Neural cell (in vitro differentiated cells): ENCODE results near the gene RAD9A.

ENCODE experiments used
- EZH2 ChIP-seq: fragments of 200-600, 300-800 bp; shearing (Covaris generic), sonication (generic); IDR thresholded peaks from 2 replicates; pipeline ENCODE4 v1.6.1; 2014; ENCODE audit warnings: antibody characterized with exemption, low read length, borderline replicate concordance, mild to moderate bottlenecking; ENCODE audit not compliant: insufficient read depth, poor library complexity, severe bottlenecking
- POLR2AphosphoS5 ChIP-seq: IDR thresholded peaks from 2 replicates; pipeline ENCODE4 v1.6.1; 2012
- TF ChIP-seq, protein P1 (sequence below): fragments of 450-650 bp; IDR thresholded peaks from 2 replicates; pipeline ENCODE4 v1.5.1; 2014; ENCODE audit warnings: antibody characterized with exemption, mild to moderate bottlenecking, moderate library complexity; ENCODE audit not compliant: poor library complexity, severe bottlenecking

DNA sequence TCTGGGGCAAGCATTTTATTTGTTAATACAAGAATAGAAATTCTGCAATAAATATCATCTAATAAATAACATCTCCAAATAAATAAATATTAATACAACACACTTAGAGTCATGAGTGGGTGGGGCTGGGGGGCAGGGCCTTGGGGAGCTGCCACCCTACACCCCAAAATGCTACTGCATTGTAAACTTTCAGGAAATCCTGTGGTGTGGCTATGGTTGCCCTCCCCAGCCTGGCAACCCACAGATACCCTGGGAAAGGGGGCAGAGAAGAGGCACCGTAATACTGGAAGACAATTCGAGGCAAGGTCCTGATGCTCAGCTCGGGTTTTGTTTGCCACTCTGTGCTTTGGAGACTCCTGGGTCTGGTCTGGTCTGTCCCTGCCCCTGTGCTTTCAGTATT, 27.6 kb upstream of the RAD9A start:
- TF ChIP-seq, protein P1, sequence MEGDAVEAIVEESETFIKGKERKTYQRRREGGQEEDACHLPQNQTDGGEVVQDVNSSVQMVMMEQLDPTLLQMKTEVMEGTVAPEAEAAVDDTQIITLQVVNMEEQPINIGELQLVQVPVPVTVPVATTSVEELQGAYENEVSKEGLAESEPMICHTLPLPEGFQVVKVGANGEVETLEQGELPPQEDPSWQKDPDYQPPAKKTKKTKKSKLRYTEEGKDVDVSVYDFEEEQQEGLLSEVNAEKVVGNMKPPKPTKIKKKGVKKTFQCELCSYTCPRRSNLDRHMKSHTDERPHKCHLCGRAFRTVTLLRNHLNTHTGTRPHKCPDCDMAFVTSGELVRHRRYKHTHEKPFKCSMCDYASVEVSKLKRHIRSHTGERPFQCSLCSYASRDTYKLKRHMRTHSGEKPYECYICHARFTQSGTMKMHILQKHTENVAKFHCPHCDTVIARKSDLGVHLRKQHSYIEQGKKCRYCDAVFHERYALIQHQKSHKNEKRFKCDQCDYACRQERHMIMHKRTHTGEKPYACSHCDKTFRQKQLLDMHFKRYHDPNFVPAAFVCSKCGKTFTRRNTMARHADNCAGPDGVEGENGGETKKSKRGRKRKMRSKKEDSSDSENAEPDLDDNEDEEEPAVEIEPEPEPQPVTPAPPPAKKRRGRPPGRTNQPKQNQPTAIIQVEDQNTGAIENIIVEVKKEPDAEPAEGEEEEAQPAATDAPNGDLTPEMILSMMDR, result no peak
- TF ChIP-seq EZH2 (no peak), POLR2AphosphoS5 (no peak)
